Psoas muscle (tissue), 8 donors: Measurements from ENCODE around the gene JMJD1C. TPM values are rescaled to one million over a fixed set of nuclear protein-coding genes. Genes with fewer than 3 reads are reported as not detected.
"Not testable (repeated sequence)": the region's sequence is repeated elsewhere in the genome, so short reads cannot be mapped to it uniquely, and the experiment has no call there.

Experiments
- ATAC-seq, 4 donors: fragments of 200-7000 bp; cut with Tn5 transposase; one replicate each; pipeline ENCODE4 v1.9.1; 2020; ENCODE audit warnings: moderate library complexity in 3 of 4, mild to moderate bottlenecking in 2 of 4
- DNase-seq, 2 donors: peaks; one replicate each; pipeline ENCODE4 v3.0.0-alpha.2; 2020
- H3K27ac ChIP-seq: fragments of 200-600 bp; one replicate; pipeline ENCODE4 v1.8.0; 2022
- H3K27me3 ChIP-seq, 3 donors: fragments of 200-600 bp in 1 of 3; one replicate each; pipeline versions ENCODE4 v1.6.1 to v1.8.0; 2013 to 2022; ENCODE audit warnings: low read length in 2 of 3, mild to moderate bottlenecking in 2 of 3, moderate library complexity in 1 of 3; ENCODE audit not compliant: insufficient read depth in 3 of 3
- H3K36me3 ChIP-seq, 2 donors: fragments of 200-600 bp in 1 of 2; one replicate each; pipeline versions ENCODE4 v1.6.1 to v1.8.0; 2013 to 2022; ENCODE audit warnings: low read depth in 1 of 2, mild to moderate bottlenecking in 1 of 2, moderate library complexity in 1 of 2; ENCODE audit not compliant: insufficient read depth in 1 of 2
- H3K4me1 ChIP-seq: fragments of 200-600 bp; one replicate; pipeline ENCODE4 v1.8.0; 2022
- H3K4me3 ChIP-seq: fragments of 200-600 bp; one replicate; pipeline ENCODE4 v1.8.0; 2022; ENCODE audit warnings: mild to moderate bottlenecking
- H3K9me3 ChIP-seq: fragments of 200-600 bp; one replicate; pipeline ENCODE4 v1.8.0; 2022
- WGBS, 3 donors: extraction: QIAGEN DNeasy Blood & Tissue Kit; methylation state at CpG; one replicate each; pipeline versions ENCODE4 v1.1.6 to v1.1.7; 2013; 5-methylcytosine and 5-hydroxymethylcytosine counted together
- intact Hi-C, 2 donors: fragments of 100-400 bp; cut with DNase I; formaldehyde crosslinking; loops; one replicate each; pipeline versions ENCODE4 v1.11.0 to v1.14.2; 2022
- polyA plus RNA-seq, 3 donors: library from polyadenylated mRNA; stranded (reverse); fragments of 200-250 nt; gene quantifications; one replicate each; pipeline ENCODE4 v1.2.3, GENCODE V29; 2013
- total RNA-seq, 4 donors: library from RNA; stranded (reverse); fragmentation: NEBNext Ultra II Directional in 2 of 4; extraction: Animal tissue kit (Norgen Biotek cat#: 25700) in 2 of 4; gene quantifications; one replicate each; pipeline versions ENCODE4 v1.2.1 to v1.2.4, GENCODE V29; 2021 to 2023
- TF ChIP-seq, protein P1 (sequence below): fragments of 200-600 bp; IDR thresholded peaks from one replicate; pipeline ENCODE4 v1.8.0; 2022; ENCODE audit warnings: antibody characterized with exemption
- donor health status: healthy with polysubstance abuse.
- donor health status: DM: no; HTN: no; CAD: no; lungs with moderate emphysema.
- donor health status: Bipolar disorder and iron deficiency.
- donor health status: healthy.
- donor health status: DM: yes; HTN: yes; CAD: no.
- donor health status: DM: no; HTN: no; CAD: no.
- donor health status: DM: no; HTN: no; CAD: no.
- donor health status: DM: yes; HTN: yes; CAD: no.

JMJD1C gene
- total and polyA plus RNA-seq, 7 donors = 17.5 to 74.4 (median 28.8) TPM

DNA sequence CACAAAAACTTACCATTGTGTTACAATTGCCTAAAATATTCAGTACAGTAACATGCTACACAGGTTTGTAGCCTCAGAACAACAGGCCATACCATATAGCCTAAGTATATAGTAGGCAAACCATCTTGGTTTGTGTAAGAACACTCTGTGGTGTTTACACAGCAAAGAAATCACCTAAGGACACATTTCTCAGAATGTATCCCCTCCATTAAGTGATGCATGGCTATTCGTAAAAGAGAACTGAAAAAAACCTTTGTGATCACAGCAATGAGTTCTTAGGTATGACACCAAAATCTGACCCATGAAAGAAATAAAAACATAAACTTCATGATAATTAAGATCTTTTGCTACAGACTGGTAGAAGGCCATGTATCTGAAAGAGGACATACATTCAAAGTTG lies 121.5 kb downstream of the JMJD1C start:
- H3K4me1 ChIP-seq = no peaks in the 10 kb centered on the region
- intact Hi-C loops = no loop called here
- H3K36me3 ChIP-seq = no peaks in the 10 kb centered on the region
- H3K27ac ChIP-seq = no peak overlapping the region
- TF ChIP-seq, protein P1, sequence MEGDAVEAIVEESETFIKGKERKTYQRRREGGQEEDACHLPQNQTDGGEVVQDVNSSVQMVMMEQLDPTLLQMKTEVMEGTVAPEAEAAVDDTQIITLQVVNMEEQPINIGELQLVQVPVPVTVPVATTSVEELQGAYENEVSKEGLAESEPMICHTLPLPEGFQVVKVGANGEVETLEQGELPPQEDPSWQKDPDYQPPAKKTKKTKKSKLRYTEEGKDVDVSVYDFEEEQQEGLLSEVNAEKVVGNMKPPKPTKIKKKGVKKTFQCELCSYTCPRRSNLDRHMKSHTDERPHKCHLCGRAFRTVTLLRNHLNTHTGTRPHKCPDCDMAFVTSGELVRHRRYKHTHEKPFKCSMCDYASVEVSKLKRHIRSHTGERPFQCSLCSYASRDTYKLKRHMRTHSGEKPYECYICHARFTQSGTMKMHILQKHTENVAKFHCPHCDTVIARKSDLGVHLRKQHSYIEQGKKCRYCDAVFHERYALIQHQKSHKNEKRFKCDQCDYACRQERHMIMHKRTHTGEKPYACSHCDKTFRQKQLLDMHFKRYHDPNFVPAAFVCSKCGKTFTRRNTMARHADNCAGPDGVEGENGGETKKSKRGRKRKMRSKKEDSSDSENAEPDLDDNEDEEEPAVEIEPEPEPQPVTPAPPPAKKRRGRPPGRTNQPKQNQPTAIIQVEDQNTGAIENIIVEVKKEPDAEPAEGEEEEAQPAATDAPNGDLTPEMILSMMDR = no peak
- 96 to 100% (median 100%) methylated on average over 1 of the region's 1 CpG for WGBS, 3 donors
- H3K9me3 ChIP-seq = no peaks in the 10 kb centered on the region
- DNase-seq (no peak), ATAC-seq (no peak)
- no peak overlapping the region for H3K4me3 ChIP-seq
- H3K27me3 ChIP-seq = no peaks in the 10 kb centered on the region

DNA sequence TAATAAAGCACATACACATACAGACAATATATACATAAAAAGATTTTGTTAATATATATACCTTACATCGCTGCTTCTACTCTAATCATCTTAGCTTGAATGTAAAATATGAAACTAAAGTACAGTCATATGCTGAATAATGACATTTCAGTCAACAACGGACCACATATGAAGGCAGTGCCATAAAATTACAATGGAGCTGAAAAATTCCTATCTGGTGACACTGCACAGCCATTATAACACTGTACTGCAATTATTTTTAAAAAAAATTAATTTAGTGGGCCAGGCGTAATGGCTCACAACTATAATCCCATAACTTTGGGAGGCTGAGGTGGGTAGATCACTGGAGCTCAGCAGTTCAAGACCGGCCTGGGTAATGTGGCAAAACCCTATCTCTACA lies 122.3 kb downstream of the JMJD1C start:
- no peak overlapping the region for H3K4me3 ChIP-seq
- intact Hi-C loops = no loop called here
- H3K27me3 ChIP-seq = no peaks in the 10 kb centered on the region
- 96 to 98% (median 97%) methylated on average over 4 of the region's 4 CpGs for WGBS, 3 donors
- TF ChIP-seq, protein P1 = no peak
- no peaks in the 10 kb centered on the region for H3K4me1 ChIP-seq
- H3K9me3 ChIP-seq = no peaks in the 10 kb centered on the region
- ATAC-seq (no peak), DNase-seq (no peak)
- no peaks in the 10 kb centered on the region for H3K36me3 ChIP-seq
- H3K27ac ChIP-seq = no peak overlapping the region

DNA sequence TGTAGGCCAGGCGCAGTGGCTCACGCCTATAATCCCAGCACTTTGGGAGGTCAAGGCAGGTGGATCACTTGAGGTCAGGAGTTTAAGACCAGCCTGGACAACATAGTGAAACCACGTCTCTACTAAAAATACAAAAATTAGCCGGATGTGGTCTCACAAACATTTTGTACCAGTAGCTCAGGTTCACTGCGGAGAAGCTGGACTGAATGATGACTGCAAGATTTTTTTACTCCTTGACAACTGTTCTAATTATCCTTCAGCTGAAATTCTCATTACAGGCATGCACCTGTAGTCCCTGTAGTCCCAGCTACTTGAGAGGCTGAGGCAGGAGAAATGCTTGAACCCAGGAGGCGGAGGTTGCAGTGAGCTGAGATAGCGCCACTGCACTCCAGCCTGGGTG lies 126.1 kb downstream of the JMJD1C start:
- 96 to 97% (median 97%) methylated on average over 7 of the region's 7 CpGs for WGBS, 3 donors
- H3K36me3 ChIP-seq, H3K27ac ChIP-seq, ATAC-seq, H3K9me3 ChIP-seq, intact Hi-C loops, H3K27me3 ChIP-seq, H3K4me3 ChIP-seq, DNase-seq, H3K4me1 ChIP-seq: not testable (repeated sequence)

DNA sequence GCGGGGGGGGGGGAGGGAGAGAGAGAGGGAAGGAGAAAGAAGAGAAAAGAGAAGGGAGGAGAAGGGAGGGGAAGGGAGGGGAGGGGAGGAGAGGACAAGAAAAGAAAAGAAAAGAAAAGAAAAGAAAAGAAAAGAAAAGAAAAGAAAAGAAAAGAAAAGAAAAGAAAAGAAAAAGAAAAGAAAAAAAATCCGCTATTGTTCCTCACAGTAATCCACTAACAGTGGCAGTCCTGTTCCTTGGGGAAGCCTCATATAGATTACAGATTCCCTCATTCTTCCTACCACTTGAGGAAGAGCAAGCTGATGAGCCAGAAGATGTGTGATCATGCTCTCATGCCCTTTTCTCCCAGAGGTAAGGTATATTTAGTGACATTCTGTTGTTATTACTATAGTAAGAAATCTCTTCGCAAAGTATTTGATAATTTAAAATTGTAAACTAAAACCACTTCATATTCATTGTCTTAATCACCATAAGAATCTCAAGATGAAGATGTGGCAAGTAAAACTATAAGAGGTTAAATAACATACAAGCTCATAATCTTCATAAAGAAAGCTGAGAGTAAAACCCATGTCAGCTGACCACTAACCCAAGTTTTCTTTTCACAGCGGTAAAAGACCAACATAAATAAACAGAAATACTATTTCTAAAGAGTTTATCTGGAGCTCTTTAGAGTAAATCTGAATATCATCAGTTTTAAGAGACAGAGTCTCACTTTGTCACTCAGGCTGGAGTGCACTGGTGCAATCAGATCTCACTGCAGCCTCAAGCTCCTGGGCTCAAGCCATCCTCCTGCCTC lies 128.1 kb downstream of the JMJD1C start:
- no peak overlapping the region for H3K4me3 ChIP-seq
- H3K4me1 ChIP-seq = no peaks in the 10 kb centered on the region
- no peaks in the 10 kb centered on the region for H3K27me3 ChIP-seq
- DNase-seq = no peak
- no peak for ATAC-seq
- 93 to 96% (median 95%) methylated on average over 3 to 4 of the region's 4 CpGs for WGBS, 3 donors
- intact Hi-C loops = no loop called here
- H3K36me3 ChIP-seq = no peaks in the 10 kb centered on the region
- H3K9me3 ChIP-seq = no peaks in the 10 kb centered on the region
- TF ChIP-seq, protein P1 = no peak
- no peak overlapping the region for H3K27ac ChIP-seq

DNA sequence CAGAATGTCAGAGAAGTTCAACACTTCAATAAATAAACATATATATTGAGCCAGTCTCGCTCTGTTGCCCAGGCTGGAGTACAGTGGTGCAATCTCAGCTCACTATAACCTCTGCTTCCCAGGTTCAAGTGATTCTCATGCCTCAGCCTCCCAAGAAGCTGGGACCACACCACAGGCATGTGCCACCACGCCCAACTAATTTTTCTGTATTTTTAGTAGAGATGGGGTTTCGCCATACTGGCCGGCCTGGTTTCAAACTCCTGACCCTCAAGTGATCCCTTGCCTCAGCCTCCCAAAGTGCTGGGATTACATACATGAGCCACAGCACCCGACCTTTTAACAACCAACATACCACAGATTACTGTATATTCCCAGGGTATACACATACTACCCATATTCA lies 134.2 kb downstream of the JMJD1C start:
- WGBS, 3 donors = 92 to 98% (median 96%) methylated on average over 5 of the region's 5 CpGs
- intact Hi-C loops = no loop called here

More for the DNA sequence above, 134.2 kb downstream of the JMJD1C start:
- no peaks in the 10 kb centered on the region for H3K4me1 ChIP-seq
- no peaks in the 10 kb centered on the region for H3K27me3 ChIP-seq
- no peak overlapping the region for H3K4me3 ChIP-seq
- TF ChIP-seq, protein P1 = no peak
- no peak overlapping the region for H3K27ac ChIP-seq
- no peaks in the 10 kb centered on the region for H3K36me3 ChIP-seq
- no peak for DNase-seq
- ATAC-seq = no peak
- no peaks in the 10 kb centered on the region for H3K9me3 ChIP-seq
